Tibial artery (tissue), 4 donors: ENCODE data around the gene COBLL1.
A peak's percentile ranks its signal among the peaks of the same experiment; 100 is the strongest.

Experiments
- DNase-seq, 2 donors: peaks; one replicate each; pipeline ENCODE4 v3.0.0-alpha.2; 2019
- H3K27ac ChIP-seq, 2 donors: fragments of 200-600 bp; sonication (generic) in 1 of 2; 1 replicate in 1 of 2; 2 replicates in 1 of 2; pipeline ENCODE4 v1.5.1; 2018 to 2019; ENCODE audit warnings: mild to moderate bottlenecking in 1 of 2
- H3K27me3 ChIP-seq, 2 donors: fragments of 200-600 bp; sonication (generic) in 1 of 2; one replicate each; pipeline versions ENCODE4 v1.5.1 to v1.6.0; 2016 to 2019
- H3K36me3 ChIP-seq, 3 donors: fragments of 200-600 bp; sonication (generic) in 2 of 3; one replicate each; pipeline ENCODE4 v1.5.1; 2016 to 2019; ENCODE audit warnings: mild to moderate bottlenecking in 2 of 3
- H3K4me1 ChIP-seq, 4 donors: fragments of 200-600 bp; sonication (generic) in 2 of 4; 1 replicate in 3 of 4; 2 replicates in 1 of 4; pipeline ENCODE4 v1.5.1; 2016 to 2019
- H3K4me3 ChIP-seq, 2 donors: fragments of 200-600 bp; sonication (generic) in 1 of 2; 1 replicate in 1 of 2; 2 replicates in 1 of 2; pipeline ENCODE4 v1.5.1; 2018 to 2019; ENCODE audit warnings: mild to moderate bottlenecking in 2 of 2
- H3K9me3 ChIP-seq, 3 donors: fragments of 200-600 bp; sonication (generic) in 1 of 3; one replicate each; pipeline ENCODE4 v1.5.1; 2016 to 2019
- CTCF ChIP-seq, 2 experiments: fragments of 200-600 bp in 1 of 2; fragments of 450-650 bp in 1 of 2; IDR thresholded peaks; one replicate each; pipeline ENCODE4 v1.5.1; 2017 to 2019; ENCODE audit warnings: antibody characterized with exemption in 2 of 2, mild to moderate bottlenecking in 1 of 2, moderate library complexity in 1 of 2
- intact Hi-C: fragments of 100-400 bp; cut with DNase I; formaldehyde crosslinking; loops from one replicate; pipeline ENCODE4 v1.15.0; 2023; ENCODE audit warnings: low total_unique reads

The COBLL1 gene

GRCh38 chr2:164784376-164784775 is 57.2 kb downstream of the COBLL1 start:
- no peak for DNase-seq
- H3K27ac ChIP-seq: peak overlapping the region; percentile 76 to 81
- peaks cover 0 to 100% (median 35%) of the 10 kb centered on the region in 4 donors for H3K4me1 ChIP-seq
- TF ChIP-seq CTCF (IDR thresholded peaks at IDR 0.05): no peak
- intact Hi-C loops: loop anchor here (10.0 kb wide), 1 partner anchor 60 kb away; the partner anchor contains the start of gene COBLL1
- H3K9me3 ChIP-seq: no peaks in the 10 kb centered on the region
- H3K36me3 ChIP-seq: no peaks in the 10 kb centered on the region
- H3K27me3 ChIP-seq: no peaks in the 10 kb centered on the region
- no peak overlapping the region for H3K4me3 ChIP-seq

GRCh38 chr2:164782323-164782722 is 59.3 kb downstream of the COBLL1 start:
- DNase-seq: peak in 1 of 2 donors; percentile 58
- Histone ChIP-seq H3K36me3 (no peaks in the 10 kb centered on the region), H3K27me3 (no peaks in the 10 kb centered on the region), H3K4me3 (no peak overlapping the region), H3K9me3 (no peaks in the 10 kb centered on the region), H3K4me1 (peaks cover 0 to 95% (median 39%) of the 10 kb centered on the region in 4 donors), H3K27ac (peak overlapping the region; percentile 76 to 81)
- TF ChIP-seq CTCF (IDR thresholded peaks at IDR 0.05): no peak
- intact Hi-C loops: loop anchor here (10.0 kb wide), 1 partner anchor 62 kb away; the partner anchor contains the start of gene COBLL1

GRCh38 chr2:164781394-164781793 is 60.2 kb downstream of the COBLL1 start:
- intact Hi-C loops: loop anchor here (10.0 kb wide), 1 partner anchor 63 kb away; the partner anchor contains the start of gene COBLL1
- H3K36me3 ChIP-seq: no peaks in the 10 kb centered on the region
- peak overlapping the region; percentile 76 to 81 for H3K27ac ChIP-seq
- no peak for TF ChIP-seq CTCF (IDR thresholded peaks at IDR 0.05)
- peaks cover 0 to 86% (median 39%) of the 10 kb centered on the region in 4 donors for H3K4me1 ChIP-seq
- no peak for DNase-seq
- H3K27me3 ChIP-seq: no peaks in the 10 kb centered on the region
- no peak overlapping the region for H3K4me3 ChIP-seq
- no peaks in the 10 kb centered on the region for H3K9me3 ChIP-seq

DNA sequence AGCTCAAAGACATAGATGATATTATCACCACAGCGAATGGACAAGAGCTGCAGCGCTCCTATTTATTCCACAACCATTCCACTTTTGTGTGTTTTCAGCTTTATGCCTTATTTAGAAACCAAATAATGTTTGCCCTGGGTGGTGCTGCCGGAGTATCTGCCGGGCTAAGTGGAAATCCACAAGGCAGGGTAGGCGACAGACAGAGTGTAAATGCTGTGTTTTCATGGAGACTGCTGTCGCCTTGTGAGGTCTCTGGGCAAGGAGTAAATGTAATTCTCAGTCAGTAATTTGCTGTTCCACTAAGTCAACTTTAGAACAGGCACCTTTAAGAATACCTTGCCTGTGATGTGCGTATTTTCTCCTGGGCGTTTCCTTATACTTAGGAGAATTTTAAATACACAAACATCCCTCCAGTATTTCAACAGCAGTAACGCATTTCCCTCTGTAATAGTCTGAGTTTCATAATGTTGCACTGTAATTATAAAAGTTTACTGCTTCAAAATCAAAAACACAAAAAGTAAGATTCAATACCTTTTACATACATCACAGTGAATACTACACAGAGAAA is 60.9 kb downstream of the COBLL1 start:
- H3K36me3 ChIP-seq: no peaks in the 10 kb centered on the region
- H3K4me1 ChIP-seq: peaks cover 0 to 79% (median 39%) of the 10 kb centered on the region in 4 donors
- H3K27ac ChIP-seq: peak overlapping the region; percentile 76 to 81
- H3K27me3 ChIP-seq: no peaks in the 10 kb centered on the region
- intact Hi-C loops: loop anchor here (10.0 kb wide), 1 partner anchor 64 kb away; the partner anchor contains the start of gene COBLL1
- H3K9me3 ChIP-seq: no peaks in the 10 kb centered on the region
- no peak for TF ChIP-seq CTCF (IDR thresholded peaks at IDR 0.05)
- peak overlapping the region in 1 of 2 donors; percentile 10 for H3K4me3 ChIP-seq
- no peak for DNase-seq

DNA sequence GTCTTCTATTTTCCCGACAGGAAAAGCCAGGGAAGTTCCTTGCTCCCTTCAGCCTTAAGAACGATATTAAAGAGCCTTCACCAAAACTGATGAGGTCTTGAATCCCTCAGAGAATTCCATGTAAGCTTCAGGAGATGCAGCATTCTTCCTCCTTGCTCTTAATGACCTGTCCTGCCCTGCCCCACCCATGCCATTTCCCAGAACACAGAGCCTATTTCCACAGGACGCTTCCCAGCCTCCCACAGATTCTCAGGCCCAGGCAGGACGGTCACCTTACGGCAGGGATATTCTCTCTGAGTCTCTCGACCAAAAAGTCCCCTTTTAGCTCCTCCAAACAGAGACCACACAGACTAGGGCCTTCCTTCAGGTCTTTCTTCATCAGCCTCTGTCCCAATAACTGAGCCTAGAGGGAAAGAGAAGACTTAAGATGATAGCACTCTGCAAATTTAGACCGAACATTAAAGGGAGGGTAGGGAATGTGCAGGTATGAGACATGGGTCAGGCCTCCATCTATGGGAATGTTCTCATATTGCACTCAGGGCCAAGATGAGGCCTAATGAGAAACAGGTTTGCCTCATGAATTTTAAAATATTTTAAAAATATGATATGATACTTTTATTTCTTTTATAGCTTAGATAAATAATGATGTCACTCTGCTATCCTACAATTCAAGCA is 62.1 kb downstream of the COBLL1 start:
- Histone ChIP-seq H3K27ac (peak overlapping the region; percentile 76 to 81), H3K9me3 (no peaks in the 10 kb centered on the region), H3K4me1 (peaks cover 0 to 72% (median 30%) of the 10 kb centered on the region in 4 donors), H3K27me3 (no peaks in the 10 kb centered on the region), H3K4me3 (no peak overlapping the region), H3K36me3 (no peaks in the 10 kb centered on the region)
- DNase-seq: no peak
- intact Hi-C loops: loop anchor here (10.0 kb wide), 1 partner anchor 65 kb away; the partner anchor contains the start of gene COBLL1
- TF ChIP-seq CTCF (IDR thresholded peaks at IDR 0.05): no peak
